Urinary bladder (tissue), 4 donors: ENCODE data around the gene EDA. TPM values are rescaled to one million over a fixed set of nuclear protein-coding genes. Genes with fewer than 3 reads are reported as not detected.
"Not testable (repeated sequence)": the region's sequence is repeated elsewhere in the genome, so short reads cannot be mapped to it uniquely, and the experiment has no call there.

Source experiments
- DNase-seq: peaks from one replicate; pipeline ENCODE4 v3.0.0-alpha.2; 2015; ENCODE audit errors: extremely low spot score
- H3K27ac ChIP-seq: one replicate; pipeline ENCODE4 v1.5.1; 2013; ENCODE audit warnings: low read depth, mild to moderate bottlenecking, moderate library complexity
- H3K36me3 ChIP-seq: one replicate; pipeline ENCODE4 v1.6.1; 2013; ENCODE audit warnings: mild to moderate bottlenecking, moderate library complexity; ENCODE audit not compliant: insufficient read depth
- H3K4me1 ChIP-seq: one replicate; pipeline ENCODE4 v1.6.1; 2013; ENCODE audit warnings: mild to moderate bottlenecking, moderate library complexity; ENCODE audit not compliant: insufficient read depth
- H3K4me3 ChIP-seq: one replicate; pipeline ENCODE4 v1.5.1; 2013; ENCODE audit warnings: low read depth, low read length
- WGBS: extraction: QIAGEN DNeasy Blood & Tissue Kit; methylation state at CpG from one replicate; pipeline ENCODE4 v1.1.7; 2013; 5-methylcytosine and 5-hydroxymethylcytosine counted together
- polyA plus RNA-seq: library from polyadenylated mRNA; stranded (reverse); fragments of 200-250 nt; gene quantifications from one replicate; pipeline ENCODE4 v1.2.3, GENCODE V29; 2013
- total RNA-seq: library from RNA; depleted of rRNA; stranded (reverse); fragments of >200 nt; gene quantifications from one replicate; pipeline ENCODE4 v1.2.3, GENCODE V29; 2014
- donor health status: healthy with polysubstance abuse.
- donor health status: healthy.

Gene EDA
- total and polyA plus RNA-seq, 2 donors, result 3.8 to 5.7 TPM

DNA sequence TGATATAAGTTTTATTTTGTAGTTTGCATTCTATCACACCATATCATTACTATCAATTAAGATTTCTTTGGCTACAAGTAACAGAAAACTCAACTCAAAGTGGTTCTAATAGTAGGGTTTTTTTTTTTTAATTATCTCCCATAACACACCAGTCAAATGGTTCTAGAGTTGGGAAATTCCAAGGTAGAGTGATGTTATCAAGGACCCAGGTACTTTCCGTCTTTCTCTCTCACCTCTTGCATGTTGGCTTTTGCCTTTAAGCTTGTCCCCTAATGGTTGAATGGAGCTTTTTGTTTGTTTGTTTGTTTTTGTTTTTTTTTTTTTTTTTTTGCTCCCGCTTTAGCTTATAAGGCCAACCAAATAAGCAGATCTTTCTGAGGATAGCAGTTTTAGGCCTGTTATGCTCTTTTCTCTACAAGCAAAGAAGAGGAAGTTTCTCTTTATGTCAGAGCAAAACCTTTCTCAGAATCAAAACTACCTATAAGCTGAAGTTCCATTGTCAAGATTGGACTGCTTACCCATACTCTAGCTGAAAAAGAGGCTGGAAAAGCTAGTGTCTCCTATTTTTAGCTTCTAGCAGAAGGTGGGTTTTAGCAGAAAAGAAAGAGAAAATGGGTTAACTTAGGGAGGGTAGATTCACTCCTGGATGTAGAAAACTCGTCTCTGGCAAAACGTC is 177.5 kb downstream of the EDA start:
- no peak overlapping the region for H3K27ac ChIP-seq
- 67% methylated on average over 4 of the region's 4 CpGs for WGBS
- H3K36me3 ChIP-seq, result no peaks in the 10 kb centered on the region
- no peak overlapping the region for H3K4me3 ChIP-seq
- H3K4me1 ChIP-seq, result no peaks in the 10 kb centered on the region
- DNase-seq, result no peak

- Histone ChIP-seq H3K36me3 (no peaks in the 10 kb centered on the region), H3K27ac (no peak overlapping the region), H3K4me1 (no peaks in the 10 kb centered on the region), H3K4me3 (no peak overlapping the region)
- no peak for DNase-seq
- 93% methylated on average over 3 of the region's 3 CpGs for WGBS
Measured at GRCh38 chrX:69795702-69796101, 179.8 kb downstream of the EDA start.

GRCh38 chrX:69807400-69807799 is 191.5 kb downstream of the EDA start:
- no peak for DNase-seq
- WGBS, result 86% methylated on average over 1 of the region's 1 CpG
- Histone ChIP-seq H3K4me1 (no peaks in the 10 kb centered on the region), H3K36me3 (no peaks in the 10 kb centered on the region), H3K4me3 (no peak overlapping the region), H3K27ac (no peak overlapping the region)

DNA sequence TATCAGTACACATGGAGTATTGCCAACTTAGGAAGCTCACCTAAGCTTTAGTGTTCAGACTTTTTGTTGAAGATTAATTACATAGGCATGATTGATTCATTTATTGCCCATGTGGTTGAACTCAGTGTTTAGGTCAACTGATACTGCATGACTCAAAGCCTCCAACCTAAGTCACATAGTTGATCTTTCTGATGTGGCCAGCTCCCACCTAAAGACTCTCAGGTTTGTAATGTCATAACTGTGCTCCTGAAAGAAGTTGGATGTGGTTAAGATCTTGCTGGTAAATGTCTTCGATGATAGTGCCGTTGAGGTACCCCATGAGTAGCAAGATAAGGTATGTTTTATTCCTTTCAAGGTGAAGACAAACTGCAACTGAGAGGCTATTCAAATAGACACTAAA is 192.5 kb downstream of the EDA start:
- no peaks in the 10 kb centered on the region for H3K36me3 ChIP-seq
- no peak overlapping the region for H3K4me3 ChIP-seq
- no peak for DNase-seq
- H3K4me1 ChIP-seq, result no peaks in the 10 kb centered on the region
- WGBS, result 93% methylated on average over 2 of the region's 2 CpGs
- H3K27ac ChIP-seq, result no peak overlapping the region

DNA sequence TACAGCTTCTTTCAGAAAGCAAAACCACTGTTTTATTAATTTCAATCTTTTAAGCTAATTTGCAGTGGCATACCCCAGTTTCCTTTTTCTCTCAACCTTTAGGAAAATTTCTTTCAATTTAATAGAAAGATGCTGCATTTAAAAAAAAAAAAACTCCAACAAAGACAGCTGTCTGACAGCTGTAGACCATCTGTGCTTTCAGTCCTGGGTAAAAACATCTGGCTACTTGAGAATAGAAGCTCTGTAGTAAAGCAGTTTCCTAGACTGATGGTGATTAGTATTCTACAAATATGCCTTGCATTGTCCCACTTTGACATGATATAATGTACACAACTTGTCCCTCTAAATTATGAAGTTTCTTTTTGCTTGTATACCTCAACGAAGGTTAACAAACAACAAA is 197.8 kb downstream of the EDA start:
- Histone ChIP-seq H3K36me3 (no peaks in the 10 kb centered on the region), H3K4me1 (no peaks in the 10 kb centered on the region), H3K4me3 (no peak overlapping the region), H3K27ac (no peak overlapping the region)
- DNase-seq, result no peak
- 54% methylated on average over 1 of the region's 1 CpG for WGBS

- WGBS, result 59% methylated on average over 4 of the region's 4 CpGs
- Histone ChIP-seq H3K4me3 (no peak overlapping the region), H3K4me1 (no peaks in the 10 kb centered on the region), H3K27ac (no peak overlapping the region), H3K36me3 (no peaks in the 10 kb centered on the region)
- no peak for DNase-seq
Measured at GRCh38 chrX:69815063-69815462, 199.2 kb downstream of the EDA start.

DNA sequence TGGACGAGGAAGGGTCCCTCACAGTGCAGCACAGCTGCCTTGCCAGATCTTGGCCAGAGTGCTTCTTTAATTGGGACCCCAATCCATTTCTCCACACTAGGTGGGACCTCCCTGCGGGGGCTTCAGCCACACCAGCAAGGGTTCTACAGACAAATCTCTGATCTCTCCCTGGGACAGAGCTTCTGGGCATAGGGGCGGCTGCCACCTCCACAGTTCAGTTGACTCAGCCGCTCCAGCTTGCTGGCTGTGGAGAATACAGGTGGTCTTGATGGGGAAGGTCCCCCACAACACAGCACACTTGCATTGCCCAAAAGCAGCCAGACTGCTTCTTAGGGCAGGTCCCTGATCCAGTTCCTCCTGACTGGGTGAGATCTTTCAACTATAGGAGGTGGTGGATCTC is 199.6 kb downstream of the EDA start:
- Histone ChIP-seq H3K4me3 (no peak overlapping the region), H3K36me3 (no peaks in the 10 kb centered on the region)
- 91% methylated on average over 4 of the region's 4 CpGs for WGBS

GRCh38 chrX:69844636-69845035 is 228.7 kb downstream of the EDA start:
- DNase-seq, result no peak
- Histone ChIP-seq H3K36me3 (no peaks in the 10 kb centered on the region), H3K4me1 (no peaks in the 10 kb centered on the region), H3K27ac (no peak overlapping the region), H3K4me3 (no peak overlapping the region)
- 84% methylated on average over 3 of the region's 3 CpGs for WGBS

More for the DNA sequence above, 199.6 kb downstream of the EDA start:
- H3K27ac ChIP-seq, result no peak overlapping the region
- H3K4me1 ChIP-seq, result no peaks in the 10 kb centered on the region
- DNase-seq, result no peak

DNA sequence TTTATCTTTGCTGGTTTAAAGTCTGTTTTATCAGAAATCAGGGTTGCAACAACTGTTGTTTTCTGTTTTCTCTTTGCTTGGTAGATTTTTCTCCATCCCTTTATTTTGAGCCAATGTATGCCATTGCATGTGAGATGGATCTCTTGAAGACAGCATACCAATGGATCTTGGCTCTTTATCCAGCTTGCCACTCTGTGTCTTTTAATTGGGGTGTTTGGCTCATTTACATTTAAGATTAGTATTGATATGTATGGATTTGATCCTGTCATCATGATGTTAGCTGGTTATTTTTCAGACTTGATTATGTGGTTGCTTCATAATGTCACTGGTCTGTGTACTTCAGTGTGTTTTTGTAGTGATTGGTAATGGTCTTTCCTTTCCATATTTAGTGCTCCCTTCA is 244.1 kb downstream of the EDA start:
- H3K27ac ChIP-seq, H3K36me3 ChIP-seq, H3K4me1 ChIP-seq, DNase-seq, H3K4me3 ChIP-seq: not testable (repeated sequence)

- Histone ChIP-seq H3K36me3 (no peaks in the 10 kb centered on the region), H3K4me1 (no peaks in the 10 kb centered on the region), H3K27ac (no peak overlapping the region), H3K4me3 (no peak overlapping the region)
- 84% methylated on average over 1 of the region's 1 CpG for WGBS
- no peak for DNase-seq
Measured at GRCh38 chrX:69876221-69876620, 260.3 kb downstream of the EDA start.

GRCh38 chrX:69884210-69884609 is 268.3 kb downstream of the EDA start:
- Histone ChIP-seq H3K27ac (no peak overlapping the region), H3K4me3 (no peak overlapping the region), H3K36me3 (no peaks in the 10 kb centered on the region), H3K4me1 (no peaks in the 10 kb centered on the region)
- WGBS, result 85% methylated on average over 1 of the region's 1 CpG
- no peak for DNase-seq

DNA sequence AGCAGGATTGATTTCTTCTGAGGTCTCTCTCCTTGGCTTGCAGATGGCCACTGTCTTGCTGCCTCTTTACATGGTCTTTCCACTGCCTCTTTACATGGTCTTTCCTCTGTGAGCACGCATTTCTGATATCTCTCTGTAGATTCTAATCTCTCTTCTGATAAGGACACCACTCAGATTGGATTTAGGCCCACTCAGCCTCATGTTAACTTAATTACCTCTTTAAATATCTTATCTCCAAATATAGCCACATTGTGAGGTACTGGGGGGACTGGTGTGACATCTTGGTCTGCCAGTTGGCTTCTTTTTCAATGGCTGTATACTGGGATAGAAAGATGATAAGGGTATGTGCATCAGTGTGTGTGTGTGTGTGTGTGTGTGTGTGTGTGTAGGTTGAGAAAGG is 280.1 kb downstream of the EDA start:
- Histone ChIP-seq H3K4me3 (no peak overlapping the region), H3K27ac (no peak overlapping the region), H3K36me3 (no peaks in the 10 kb centered on the region), H3K4me1 (no peaks in the 10 kb centered on the region)
- 47% methylated on average over 1 of the region's 1 CpG for WGBS
- DNase-seq, result no peak

- Histone ChIP-seq H3K27ac (no peak overlapping the region), H3K4me3 (no peak overlapping the region), H3K4me1 (no peaks in the 10 kb centered on the region), H3K36me3 (no peaks in the 10 kb centered on the region)
- 74% methylated on average over 1 of the region's 1 CpG for WGBS
- no peak for DNase-seq
Measured at GRCh38 chrX:69900491-69900890, 284.6 kb downstream of the EDA start.

DNA sequence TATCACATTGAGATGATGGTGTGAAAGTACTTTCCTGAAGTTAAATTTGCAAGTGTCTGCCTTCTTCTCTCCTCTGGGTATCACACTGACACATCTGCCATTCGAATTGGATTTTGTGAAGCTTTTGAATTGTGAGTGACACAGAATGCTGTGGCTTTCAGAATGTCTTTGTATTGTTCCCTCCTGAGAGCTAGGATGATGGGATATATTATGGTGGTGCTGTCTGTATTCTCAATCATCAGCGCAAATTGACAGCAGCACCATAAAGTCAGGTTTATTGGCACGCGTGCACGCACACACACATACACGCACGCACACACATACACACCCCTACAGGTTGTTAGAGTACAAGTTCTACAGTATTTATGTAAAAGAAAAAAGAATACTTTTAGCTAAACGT is 290.5 kb downstream of the EDA start:
- Histone ChIP-seq H3K4me1 (no peaks in the 10 kb centered on the region), H3K27ac (no peak overlapping the region), H3K36me3 (no peaks in the 10 kb centered on the region), H3K4me3 (no peak overlapping the region)
- 92% methylated on average over 8 of the region's 8 CpGs for WGBS
- no peak for DNase-seq

GRCh38 chrX:69914781-69915180 is 298.9 kb downstream of the EDA start:
- no peak overlapping the region for H3K4me3 ChIP-seq
- H3K27ac ChIP-seq, result no peak overlapping the region
- no peak for DNase-seq
- H3K36me3 ChIP-seq, result no peaks in the 10 kb centered on the region
- no peaks in the 10 kb centered on the region for H3K4me1 ChIP-seq
